Duodenal mucosa (tissue), 2 donors: ENCODE results near the gene CD2AP.
"Not testable (repeated sequence)": the region's sequence is repeated elsewhere in the genome, so short reads cannot be mapped to it uniquely, and the experiment has no call there.

Source experiments
- H3K27ac ChIP-seq: one replicate; pipeline ENCODE4 v1.7.0; 2013; ENCODE audit warnings: low read depth, low read length
- H3K27me3 ChIP-seq, 2 donors: one replicate each; pipeline ENCODE4 v1.7.0; 2013; ENCODE audit warnings: low read length in 2 of 2, control low read depth in 1 of 2; ENCODE audit not compliant: insufficient read depth in 2 of 2, control insufficient read depth in 1 of 2
- H3K36me3 ChIP-seq, 2 donors: one replicate each; pipeline ENCODE4 v1.7.0; 2013; ENCODE audit warnings: low read length in 2 of 2, control low read depth in 1 of 2; ENCODE audit not compliant: insufficient read depth in 2 of 2, control insufficient read depth in 1 of 2
- H3K4me1 ChIP-seq, 2 donors: one replicate each; pipeline ENCODE4 v1.7.0; 2013; ENCODE audit warnings: low read length in 2 of 2, control low read depth in 1 of 2; ENCODE audit not compliant: insufficient read depth in 2 of 2, control insufficient read depth in 1 of 2
- H3K4me3 ChIP-seq, 2 donors: one replicate each; pipeline ENCODE4 v1.7.0; 2013; ENCODE audit warnings: low read length in 2 of 2, low read depth in 1 of 2
- H3K9ac ChIP-seq, 2 donors: one replicate each; pipeline ENCODE4 v1.7.0; 2013; ENCODE audit warnings: low read length in 2 of 2, low read depth in 1 of 2
- H3K9me3 ChIP-seq, 2 donors: one replicate each; pipeline ENCODE4 v1.7.0; 2013; ENCODE audit warnings: low read length in 2 of 2, control low read depth in 1 of 2; ENCODE audit not compliant: control insufficient read depth in 1 of 2

CD2AP gene

DNA sequence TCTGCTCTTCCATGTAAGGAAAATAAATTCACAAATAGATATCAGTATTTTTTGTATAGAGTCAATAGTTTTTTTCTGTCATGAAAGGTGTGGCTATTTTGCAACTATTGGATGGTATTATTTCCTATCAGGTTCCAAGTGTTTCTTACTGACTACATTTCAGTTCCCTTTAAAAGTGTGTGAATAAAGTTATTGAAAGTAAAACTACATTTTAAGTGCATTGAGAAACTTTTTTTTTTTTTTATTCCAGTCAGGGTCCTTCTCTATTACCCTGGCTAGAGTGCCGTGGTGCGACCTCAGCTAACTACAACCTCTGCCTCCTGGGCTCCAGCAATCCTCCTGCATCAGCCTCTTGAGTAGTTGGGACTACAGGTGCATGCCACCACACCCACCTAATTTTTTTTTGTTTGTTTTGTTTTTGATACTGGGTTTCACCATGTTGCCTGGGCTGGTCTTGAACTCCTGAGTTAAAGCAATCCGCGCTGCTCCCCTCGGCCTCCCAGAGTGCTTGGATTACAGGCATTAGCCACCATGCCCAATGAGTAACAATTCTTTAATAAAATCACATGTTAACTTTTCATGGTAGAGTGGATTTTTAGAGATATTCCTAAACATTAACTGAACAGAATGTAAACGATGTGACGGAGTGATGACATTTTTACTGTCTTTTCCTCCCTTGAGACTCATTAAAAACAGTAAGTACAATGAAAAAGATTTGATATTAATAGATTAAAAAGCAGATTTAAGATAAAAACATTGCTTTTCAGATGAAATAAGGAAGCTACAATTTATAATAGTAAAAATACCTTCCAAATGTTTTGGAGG lies 151.1 kb downstream of the CD2AP start:
- Histone ChIP-seq H3K27ac (no peak overlapping the region), H3K9me3 (no peaks in the 10 kb centered on the region), H3K27me3 (no peaks in the 10 kb centered on the region), H3K4me3 (no peak overlapping the region), H3K4me1 (peaks cover 3 to 11% of the 10 kb centered on the region in 2 donors), H3K9ac (no peak overlapping the region), H3K36me3 (no peaks in the 10 kb centered on the region)

DNA sequence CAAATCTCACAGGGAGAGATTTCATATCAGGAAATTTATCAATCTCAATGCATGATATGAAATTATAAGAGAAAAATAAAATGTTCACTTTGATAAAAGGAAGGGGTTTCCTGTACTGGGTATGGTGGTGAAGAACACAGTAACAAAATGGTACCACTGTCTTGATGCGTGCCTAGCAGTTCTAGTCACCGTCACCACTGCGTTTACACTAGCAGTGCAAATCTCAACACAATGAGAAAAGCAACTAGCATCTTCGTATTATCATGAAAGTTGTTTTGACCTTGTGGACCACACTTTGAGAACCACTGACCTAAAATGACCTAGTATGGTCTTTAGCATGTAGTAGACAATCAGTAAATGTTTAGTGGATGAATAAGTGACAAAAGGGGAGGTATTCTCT lies 152.4 kb downstream of the CD2AP start:
- Histone ChIP-seq H3K27ac (no peak overlapping the region), H3K27me3 (no peaks in the 10 kb centered on the region), H3K9ac (no peak overlapping the region), H3K36me3 (no peaks in the 10 kb centered on the region), H3K4me1 (peaks cover 6 to 11% of the 10 kb centered on the region in 2 donors), H3K9me3 (no peaks in the 10 kb centered on the region), H3K4me3 (no peak overlapping the region)

DNA sequence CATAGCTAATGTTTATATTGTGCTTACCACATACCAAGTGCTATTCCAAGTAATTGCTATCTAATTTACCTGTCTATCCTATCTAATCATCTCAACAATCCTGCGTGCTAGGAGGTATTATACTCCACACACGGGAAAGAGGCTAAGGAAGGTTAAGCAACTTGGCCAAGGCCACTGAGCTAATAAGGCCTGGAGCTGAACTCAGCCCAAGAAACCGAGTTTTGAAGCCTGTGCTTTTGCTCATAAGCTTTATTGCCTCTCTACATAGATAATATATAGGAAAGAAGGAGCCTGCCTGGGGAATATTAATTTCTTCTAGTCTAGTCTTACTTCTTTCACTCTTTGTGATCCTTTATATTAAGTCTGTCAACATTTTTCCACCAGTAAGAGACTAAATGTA lies 153.0 kb downstream of the CD2AP start:
- peaks cover 6 to 11% of the 10 kb centered on the region in 2 donors for H3K4me1 ChIP-seq
- H3K9me3 ChIP-seq: no peaks in the 10 kb centered on the region
- H3K27ac ChIP-seq: no peak overlapping the region
- no peak overlapping the region for H3K4me3 ChIP-seq
- H3K27me3 ChIP-seq: no peaks in the 10 kb centered on the region
- H3K36me3 ChIP-seq: no peaks in the 10 kb centered on the region
- no peak overlapping the region for H3K9ac ChIP-seq

DNA sequence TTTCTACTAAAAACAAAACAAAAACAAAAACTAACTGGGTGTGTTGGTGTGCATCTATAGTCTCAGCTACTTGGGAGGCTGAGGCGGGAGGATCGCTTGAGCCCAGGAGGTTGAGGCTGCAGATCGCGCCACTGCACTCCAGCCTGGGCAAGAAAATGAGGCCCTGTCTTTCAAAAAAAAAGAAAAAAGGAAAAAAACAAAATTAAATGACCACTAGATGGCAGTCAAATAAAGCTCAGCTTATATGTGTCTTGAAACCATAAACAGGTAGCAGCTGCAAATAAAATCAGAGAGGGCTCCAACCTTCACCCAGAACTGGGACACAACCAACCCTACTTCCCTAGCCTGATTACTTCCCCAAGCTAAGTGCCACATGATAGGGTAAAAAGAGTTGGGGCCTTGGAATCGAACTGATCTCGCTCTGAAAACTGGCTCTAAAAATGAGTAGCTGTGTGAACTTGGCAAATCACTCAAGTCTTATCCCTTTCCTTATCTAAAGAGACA lies 153.7 kb downstream of the CD2AP start:
- Histone ChIP-seq H3K27ac (no peak overlapping the region), H3K27me3 (no peaks in the 10 kb centered on the region), H3K36me3 (no peaks in the 10 kb centered on the region), H3K4me3 (peak overlapping the region; percentile 2 to 25), H3K4me1 (peaks cover 6 to 11% of the 10 kb centered on the region in 2 donors), H3K9me3 (no peaks in the 10 kb centered on the region), H3K9ac (no peak overlapping the region)

DNA sequence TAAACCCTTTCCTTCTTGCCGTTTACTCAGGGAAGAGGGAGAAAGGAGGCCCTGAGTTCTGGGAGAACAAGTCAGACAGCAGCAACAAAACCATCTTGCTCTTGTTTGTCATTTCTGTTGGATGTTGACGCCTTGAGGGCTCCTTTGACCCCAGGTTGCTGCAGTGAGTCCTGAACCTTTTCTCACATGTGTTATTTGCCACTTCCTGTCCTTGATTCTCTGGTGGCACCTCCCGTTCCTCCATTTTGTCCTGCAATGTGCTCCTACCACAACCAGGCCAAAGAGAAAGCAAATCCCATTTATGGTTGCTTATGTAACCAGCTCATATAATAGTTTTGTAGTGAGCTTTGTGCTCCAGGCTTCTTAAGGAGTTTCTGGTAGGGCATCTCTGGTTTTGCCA lies 154.2 kb downstream of the CD2AP start:
- Histone ChIP-seq H3K9ac (no peak overlapping the region), H3K4me3 (peak overlapping the region; percentile 2 to 25), H3K36me3 (no peaks in the 10 kb centered on the region), H3K27me3 (no peaks in the 10 kb centered on the region), H3K9me3 (no peaks in the 10 kb centered on the region), H3K4me1 (peaks cover 6 to 11% of the 10 kb centered on the region in 2 donors), H3K27ac (no peak overlapping the region)

DNA sequence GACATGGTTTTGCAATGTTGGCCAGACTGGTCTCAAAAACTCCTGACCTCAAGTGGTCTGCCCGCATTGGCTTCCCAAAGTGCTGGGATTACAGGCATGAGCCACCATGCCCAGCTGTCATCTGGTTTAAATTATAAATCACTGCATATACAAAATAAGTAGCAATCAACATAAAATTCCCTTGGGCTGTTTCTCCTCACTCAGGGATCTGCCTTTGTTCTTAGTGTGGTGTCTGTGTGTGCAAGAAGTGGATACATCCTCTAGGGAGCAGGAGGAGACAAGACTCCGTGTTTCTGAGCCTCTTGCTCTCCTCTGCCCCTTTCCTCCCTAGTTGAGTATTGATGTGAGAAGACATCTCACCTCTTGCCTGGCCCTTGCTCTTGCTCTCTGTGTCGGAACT lies 155.6 kb downstream of the CD2AP start:
- H3K4me3 ChIP-seq: no peak overlapping the region
- no peak overlapping the region for H3K9ac ChIP-seq
- H3K27ac ChIP-seq: no peak overlapping the region
- peaks cover 6 to 11% of the 10 kb centered on the region in 2 donors for H3K4me1 ChIP-seq
- no peaks in the 10 kb centered on the region for H3K27me3 ChIP-seq
- no peaks in the 10 kb centered on the region for H3K36me3 ChIP-seq
- H3K9me3 ChIP-seq: no peaks in the 10 kb centered on the region

DNA sequence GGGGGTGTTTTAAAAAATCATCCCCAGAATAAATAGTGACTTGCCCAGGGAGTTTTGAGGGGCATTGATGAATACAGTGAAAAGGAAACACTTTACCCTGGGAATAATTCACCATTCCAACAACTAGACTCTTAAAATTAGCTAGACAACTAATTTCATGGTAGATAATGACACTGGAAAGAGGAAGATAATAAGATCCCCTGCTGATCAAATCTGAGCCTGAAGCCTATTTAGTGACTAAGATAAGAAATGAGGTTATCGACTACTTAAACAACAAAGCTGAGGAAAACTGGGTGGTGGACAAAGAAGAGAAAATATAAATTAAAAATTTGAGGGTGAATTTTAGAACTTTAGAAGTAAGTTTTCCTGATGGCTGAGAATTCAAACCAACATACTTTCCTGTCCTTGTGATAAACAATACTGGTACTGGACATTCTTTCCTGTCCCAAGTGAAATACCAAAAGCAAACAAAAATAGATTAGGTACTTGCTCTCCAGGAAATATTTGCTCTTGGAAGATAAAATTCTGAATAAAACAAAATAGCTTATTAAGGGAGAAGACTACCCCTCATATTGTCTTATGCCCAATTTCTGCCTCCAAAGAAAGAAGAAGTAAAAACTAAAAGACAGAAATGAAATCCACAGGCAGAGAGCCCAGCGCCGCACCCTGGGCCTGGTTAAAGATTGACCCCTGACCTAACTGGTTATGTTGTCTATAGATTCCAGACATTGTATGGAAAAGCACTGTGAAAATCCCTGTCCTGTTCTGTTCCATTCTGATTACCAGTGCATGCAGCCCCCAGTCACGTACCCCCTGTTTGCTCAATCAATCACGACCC lies 156.8 kb downstream of the CD2AP start:
- no peak overlapping the region for H3K27ac ChIP-seq
- H3K36me3 ChIP-seq: no peaks in the 10 kb centered on the region
- H3K4me3 ChIP-seq: no peak overlapping the region
- no peaks in the 10 kb centered on the region for H3K27me3 ChIP-seq
- H3K9ac ChIP-seq: no peak overlapping the region
- H3K9me3 ChIP-seq: no peaks in the 10 kb centered on the region
- peaks cover 6 to 11% of the 10 kb centered on the region in 2 donors for H3K4me1 ChIP-seq

DNA sequence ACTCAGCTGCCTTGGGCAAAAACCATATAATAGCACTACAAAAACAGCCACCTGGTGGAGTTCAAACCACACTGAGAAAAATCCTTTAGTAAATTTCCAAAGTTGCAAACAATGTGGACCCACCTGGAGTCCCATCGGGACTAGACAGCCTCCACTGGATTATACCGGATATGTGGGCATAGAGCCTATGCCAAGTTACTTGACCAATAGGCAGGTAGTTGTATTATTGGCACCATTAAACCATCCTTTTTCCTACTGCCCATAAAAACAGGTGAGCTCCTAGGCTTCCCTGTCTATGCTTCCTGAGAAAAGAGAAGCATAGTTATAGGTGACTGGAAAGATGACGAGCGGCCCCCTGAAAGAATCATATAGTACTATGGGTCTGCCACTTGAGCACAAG lies 169.1 kb downstream of the CD2AP start:
- H3K4me1 ChIP-seq: peaks cover 7 to 8% of the 10 kb centered on the region in 2 donors
- H3K4me3 ChIP-seq: no peak overlapping the region
- no peak overlapping the region for H3K27ac ChIP-seq
- H3K27me3 ChIP-seq: no peaks in the 10 kb centered on the region
- no peaks in the 10 kb centered on the region for H3K9me3 ChIP-seq
- H3K9ac ChIP-seq: no peak overlapping the region
- no peaks in the 10 kb centered on the region for H3K36me3 ChIP-seq

DNA sequence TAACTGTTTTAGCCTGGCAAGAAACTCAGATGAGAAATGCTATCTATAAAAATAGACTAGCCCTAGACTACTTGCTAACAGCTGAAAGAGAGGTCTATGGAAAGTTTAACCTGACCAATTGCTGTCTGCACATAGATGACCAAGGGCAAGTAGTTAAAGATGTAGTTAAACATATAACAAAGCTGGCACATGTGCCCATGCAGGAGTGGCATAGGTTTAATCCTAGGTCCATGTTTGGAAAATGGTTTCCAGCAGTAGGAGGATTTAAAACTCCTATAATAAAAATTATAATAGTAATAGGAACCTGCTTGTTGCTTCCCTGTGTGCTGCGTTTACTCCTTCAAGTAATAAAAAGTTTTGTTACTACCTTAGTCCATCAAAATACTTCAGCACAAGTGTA lies 169.6 kb downstream of the CD2AP start:
- no peaks in the 10 kb centered on the region for H3K36me3 ChIP-seq
- H3K27ac ChIP-seq: no peak overlapping the region
- H3K9me3 ChIP-seq: no peaks in the 10 kb centered on the region
- H3K4me3 ChIP-seq: no peak overlapping the region
- H3K27me3 ChIP-seq: no peaks in the 10 kb centered on the region
- H3K4me1 ChIP-seq: peaks cover 7 to 8% of the 10 kb centered on the region in 2 donors
- no peak overlapping the region for H3K9ac ChIP-seq

DNA sequence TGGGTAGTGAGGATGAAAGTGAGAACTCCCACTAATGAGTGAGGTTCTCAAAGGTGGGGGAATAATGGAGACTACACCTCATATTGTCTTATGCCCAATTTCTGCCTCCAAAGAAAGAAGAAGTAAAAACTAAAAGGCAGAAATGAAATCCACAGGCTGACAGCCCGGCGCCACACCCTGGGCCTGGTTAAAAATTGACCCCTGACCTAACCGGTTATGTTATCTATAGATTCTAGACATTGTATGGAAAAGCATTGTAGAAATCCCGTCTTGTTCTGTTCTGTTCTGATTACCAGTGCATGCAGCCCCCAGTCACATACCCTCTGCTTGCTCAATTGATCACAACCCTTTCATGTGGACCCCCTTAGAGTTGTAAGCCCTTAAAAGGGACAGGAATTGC lies 170.0 kb downstream of the CD2AP start:
- H3K9ac ChIP-seq, H3K4me1 ChIP-seq, H3K27me3 ChIP-seq, H3K4me3 ChIP-seq, H3K36me3 ChIP-seq, H3K9me3 ChIP-seq, H3K27ac ChIP-seq: not testable (repeated sequence)
